H1 (cell line): ENCODE results near the gene SYNRG. TPM values are rescaled to one million over a fixed set of nuclear protein-coding genes. Genes with fewer than 3 reads are reported as not detected.

Source experiments
- CTCF ChIA-PET: fragments of 300-600 bp; sonication (Branson Sonifier 250); formaldehyde crosslinking; loops from one replicate; lab custom pipeline; 2021; ENCODE audit not compliant: partially characterized antibody; lab: Charles Lee
- POLR2A ChIA-PET: fragments of 300-600 bp; sonication (Branson Sonifier 250); formaldehyde crosslinking; loops from one replicate; lab custom pipeline; 2021; ENCODE audit warnings: inconsistent platforms; ENCODE audit not compliant: partially characterized antibody; lab: Charles Lee
- DNase-seq, 2 experiments: peaks; one replicate each; pipeline versions ENCODE4 v3.0.0 to v3.0.0-alpha.2; 2010 to 2022; ENCODE audit warnings: low spot score in 2 of 2, low read depth in 1 of 2, mixed read lengths in 1 of 2
- FAIRE-seq: peaks from 2 replicates; lab custom pipeline; 2011; peaks lifted over from hg19 to GRCh38; lab: Jason Lieb, UNC
- H2AFZ ChIP-seq: 2 replicates; pipeline ENCODE4 v1.8.1; 2012; ENCODE audit warnings: low read length, inconsistent platforms
- H2AK5ac ChIP-seq: 2 replicates; pipeline ENCODE4 v1.6.1; 2013; ENCODE audit warnings: low read depth, low read length
- H2BK120ac ChIP-seq: replicated peaks from 2 replicates; pipeline ENCODE3; 2013; ENCODE audit warnings: low read depth, low read length, inconsistent platforms
- H2BK12ac ChIP-seq: 2 replicates; pipeline ENCODE4 v1.6.1; 2013; ENCODE audit warnings: low read depth, low read length
- H2BK15ac ChIP-seq: 2 replicates; pipeline ENCODE4 v1.6.1; 2013; ENCODE audit warnings: low read length
- H2BK20ac ChIP-seq: 2 replicates; pipeline ENCODE4 v1.6.1; 2013; ENCODE audit warnings: low read length
- H2BK5ac ChIP-seq: 2 replicates; pipeline ENCODE4 v1.6.1; 2013; ENCODE audit warnings: low read depth, low read length
- H3K14ac ChIP-seq: 2 replicates; pipeline ENCODE4 v1.6.1; 2013; ENCODE audit warnings: inconsistent platforms; ENCODE audit not compliant: insufficient read length
- H3K18ac ChIP-seq: 2 replicates; pipeline ENCODE4 v1.6.1; 2013; ENCODE audit warnings: low read length; ENCODE audit errors: extremely low read depth
- H3K23ac ChIP-seq: 2 replicates; pipeline ENCODE4 v1.6.1; 2013; ENCODE audit warnings: inconsistent platforms; ENCODE audit not compliant: insufficient read length
- H3K23me2 ChIP-seq: 2 replicates; pipeline ENCODE4 v1.6.1; 2013; ENCODE audit warnings: low read depth, low read length
- H3K27ac ChIP-seq: 2 replicates; pipeline ENCODE4 v1.6.1; 2011; ENCODE audit warnings: low read depth, low read length, inconsistent platforms
- H3K27me3 ChIP-seq, 4 experiments: replicated peaks in 1 of 4; 1 replicate in 1 of 4; 2 replicates in 3 of 4; pipeline versions ENCODE4 v1.6.1 to v1.8.1; 2011 to 2013; ENCODE audit warnings: low read length in 3 of 4, mild to moderate bottlenecking in 3 of 4, inconsistent platforms in 2 of 4, mixed read lengths in 2 of 4, moderate library complexity in 1 of 4; ENCODE audit not compliant: control insufficient read depth in 3 of 4, insufficient read depth in 3 of 4; ENCODE audit errors: extremely low read depth in 1 of 4
- H3K36me3 ChIP-seq, 4 experiments: 2 replicates each; pipeline versions ENCODE4 v1.6.1 to v1.8.1; 2011 to 2013; ENCODE audit warnings: mild to moderate bottlenecking in 4 of 4, low read length in 3 of 4, moderate library complexity in 2 of 4, control low read depth in 1 of 4, inconsistent platforms in 1 of 4; ENCODE audit not compliant: insufficient read depth in 4 of 4, control insufficient read depth in 2 of 4
- H3K4ac ChIP-seq: replicated peaks from 2 replicates; pipeline ENCODE3; 2013; ENCODE audit warnings: low read length, low read depth, mixed read lengths, inconsistent platforms; ENCODE audit not compliant: insufficient read length
- H3K4me1 ChIP-seq, 4 experiments: replicated peaks in 1 of 4; 1 replicate in 1 of 4; 2 replicates in 3 of 4; pipeline versions ENCODE4 v1.6.1 to v1.8.1; 2011 to 2013; ENCODE audit warnings: low read length in 3 of 4, inconsistent platforms in 2 of 4, mixed read lengths in 1 of 4; ENCODE audit not compliant: insufficient read depth in 4 of 4, control insufficient read depth in 3 of 4
- H3K4me2 ChIP-seq, 2 experiments: 2 replicates each; pipeline versions ENCODE4 v1.6.1 to v1.8.1; 2011 to 2013; ENCODE audit warnings: low read depth in 2 of 2, low read length in 2 of 2, control low read depth in 1 of 2, inconsistent platforms in 1 of 2, mild to moderate bottlenecking in 1 of 2; ENCODE audit not compliant: insufficient read depth in 1 of 2
- H3K4me3 ChIP-seq, 4 experiments: fragments of 200-600, 300-600 bp in 1 of 4; sonication (generic), shearing (Covaris generic), sonication (Bioruptor Twin) in 1 of 4; 2 replicates each; pipeline versions ENCODE4 v1.5.1 to v1.8.1; 2011 to 2016; ENCODE audit warnings: low read length in 4 of 4, low read depth in 3 of 4, control low read depth in 2 of 4, inconsistent platforms in 2 of 4, mild to moderate bottlenecking in 2 of 4, mixed read lengths in 1 of 4, moderate library complexity in 1 of 4; ENCODE audit not compliant: insufficient read depth in 2 of 4; ENCODE audit errors: extremely low read depth in 1 of 4
- H3K56ac ChIP-seq: replicated peaks from 2 replicates; pipeline ENCODE3; 2013; ENCODE audit warnings: low read depth, mild to moderate bottlenecking, mixed read lengths, low read length, inconsistent platforms; ENCODE audit not compliant: insufficient read length
- H3K79me1 ChIP-seq: 2 replicates; pipeline ENCODE4 v1.6.1; 2013; ENCODE audit warnings: low read depth, low read length, control low read depth
- H3K79me2 ChIP-seq, 2 experiments: 2 replicates each; pipeline versions ENCODE4 v1.6.1 to v1.8.1; 2012 to 2013; ENCODE audit warnings: low read length in 2 of 2, mild to moderate bottlenecking in 2 of 2, inconsistent platforms in 1 of 2; ENCODE audit not compliant: insufficient read depth in 2 of 2, control insufficient read depth in 1 of 2
- H3K9ac ChIP-seq, 4 experiments: replicated peaks in 1 of 4; 1 replicate in 1 of 4; 2 replicates in 3 of 4; pipeline versions ENCODE4 v1.6.1 to v1.8.1; 2011 to 2013; ENCODE audit warnings: low read depth in 3 of 4, low read length in 3 of 4, control low read depth in 2 of 4, mild to moderate bottlenecking in 2 of 4, moderate library complexity in 2 of 4, inconsistent platforms in 1 of 4; ENCODE audit errors: extremely low read depth in 1 of 4
- H3K9me3 ChIP-seq, 2 experiments: 2 replicates each; pipeline versions ENCODE4 v1.6.1 to v1.8.1; 2012 to 2013; ENCODE audit warnings: mild to moderate bottlenecking in 2 of 2, moderate library complexity in 2 of 2, control low read depth in 1 of 2, inconsistent platforms in 1 of 2, low read depth in 1 of 2, low read length in 1 of 2, mixed read lengths in 1 of 2; ENCODE audit not compliant: insufficient read depth in 2 of 2
- H4K20me1 ChIP-seq, 2 experiments: replicated peaks in 1 of 2; 2 replicates each; pipeline versions ENCODE3 to v1.8.1; 2011 to 2013; ENCODE audit warnings: inconsistent platforms in 2 of 2, low read length in 2 of 2, mild to moderate bottlenecking in 1 of 2; ENCODE audit not compliant: insufficient read depth in 2 of 2, control insufficient read depth in 1 of 2
- H4K5ac ChIP-seq: 2 replicates; pipeline ENCODE4 v1.6.1; 2013; ENCODE audit warnings: low read length, low read depth, mixed read lengths, inconsistent platforms; ENCODE audit not compliant: insufficient read length
- H4K8ac ChIP-seq: 2 replicates; pipeline ENCODE4 v1.8.0; 2013; ENCODE audit warnings: mild to moderate bottlenecking, moderate library complexity, low read length, inconsistent platforms; ENCODE audit not compliant: insufficient read depth; ENCODE audit errors: extremely low read depth
- H4K91ac ChIP-seq: replicated peaks from 2 replicates; pipeline ENCODE3; 2013; ENCODE audit warnings: low read length, mixed read lengths, inconsistent platforms; ENCODE audit not compliant: insufficient read length
- GTF2F1 ChIP-seq: IDR thresholded peaks from 2 replicates; pipeline ENCODE4 v1.6.1; 2012; ENCODE audit warnings: low read depth, low read length, improper control_type of control experiment, borderline replicate concordance
- WGBS, 2 experiments: shearing (Covaris generic) in 1 of 2; methylation state at CpG; one replicate each; pipeline versions ENCODE4 v1.1.6 to v1.1.7; 2013 to 2015; ENCODE audit warnings: low lambda C conversion rate in 2 of 2, mixed read lengths in 2 of 2, inconsistent platforms in 1 of 2, low coverage in 1 of 2, missing lambda C conversion rate in 1 of 2; ENCODE audit not compliant: insufficient replicate concordance in 2 of 2, insufficient coverage in 1 of 2, insufficient read length in 1 of 2; ENCODE audit errors: extremely low coverage in 1 of 2, missing lambda C conversion rate in 1 of 2; 5-methylcytosine and 5-hydroxymethylcytosine counted together
- polyA plus RNA-seq, 7 experiments: library from polyadenylated mRNA; depleted of rRNA in 3 of 7; stranded (reverse) in 5 of 7; unstranded in 2 of 7; fragments of >200 nt in 5 of 7; fragments of 200-250 nt in 2 of 7; gene quantifications; 1 replicate in 5 of 7; 2 replicates in 1 of 7; 4 replicates in 1 of 7; pipeline versions ENCODE4 v1.2.1 to v1.2.3, GENCODE V29; 2011 to 2013; ENCODE audit warnings: missing spikeins in 2 of 7, mixed read lengths in 2 of 7
- total RNA-seq: library from RNA; stranded (reverse); fragmentation: NEBNext Ultra II Directional; extraction: Animal tissue kit (Norgen Biotek cat#: 25700); gene quantifications from 2 replicates; pipeline ENCODE4 v1.2.1, GENCODE V29; 2021

SYNRG gene
- total and polyA plus RNA-seq, 2 of the 8 experiments (the other 6 are each of a cell fraction or from before 2014, with no cell fraction given) = 7.7 to 31.7 TPM

DNA sequence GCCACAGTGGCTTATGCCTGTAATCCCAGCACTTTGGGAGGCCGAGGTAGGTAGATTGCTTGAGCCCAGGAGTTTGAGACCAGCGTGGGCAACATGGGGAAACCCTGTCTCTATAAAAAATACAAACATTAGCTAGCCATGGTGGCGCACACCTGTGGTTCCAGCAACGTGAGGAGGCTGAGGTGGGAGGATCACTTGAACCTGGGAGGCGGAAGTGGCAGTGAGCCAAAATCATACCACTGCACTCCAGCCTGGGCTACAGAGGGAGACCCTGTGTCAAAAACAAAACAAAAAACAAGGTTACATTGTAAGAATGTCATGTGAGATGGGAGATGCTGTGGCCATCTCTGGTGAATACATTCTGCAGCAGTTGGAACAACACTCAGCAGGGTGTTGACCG is 106.1 kb downstream of the SYNRG start:
- H3K79me1 ChIP-seq = peaks cover 13% of the 10 kb centered on the region
- no peak overlapping the region for H3K23ac ChIP-seq
- no peak overlapping the region for H2AK5ac ChIP-seq
- no peak overlapping the region for H4K91ac ChIP-seq
- no peak overlapping the region for H4K8ac ChIP-seq
- H3K4me3 ChIP-seq = no peak overlapping the region
- no peak overlapping the region for H3K14ac ChIP-seq
- H3K18ac ChIP-seq = no peak overlapping the region
- H2BK20ac ChIP-seq = no peak overlapping the region
- no peak overlapping the region for H4K5ac ChIP-seq
- H3K4me1 ChIP-seq = peaks cover 0 to 3% (median 1%) of the 10 kb centered on the region in 4 experiments; a peak in 3 of 7 replicates
- H2BK15ac ChIP-seq = no peak overlapping the region
- DNase-seq (no peak), FAIRE-seq (no peak)
- POLR2A ChIA-PET = no interaction called here
- H3K9me3 ChIP-seq = no peaks in the 10 kb centered on the region
- no peaks in the 10 kb centered on the region for H3K36me3 ChIP-seq
- CTCF ChIA-PET = interaction anchor here (0.6 to 1.5 kb wide), 5 partner anchors 11 to 1704 kb away, joined by 3 to 5 read pairs (median 3); no protein-coding TSS in a partner anchor
- H2AFZ ChIP-seq = no peak overlapping the region
- H3K4ac ChIP-seq = no peak overlapping the region
- H3K79me2 ChIP-seq = peaks cover 0 to 56% of the 10 kb centered on the region in 2 experiments; a peak in 3 of 4 replicates
- no peak overlapping the region for H3K56ac ChIP-seq
- no peaks in the 10 kb centered on the region for H3K27me3 ChIP-seq
- H2BK5ac ChIP-seq = no peak overlapping the region
- H3K4me2 ChIP-seq = no peak overlapping the region
- H3K23me2 ChIP-seq = no peaks in the 10 kb centered on the region
- H3K27ac ChIP-seq = no peak overlapping the region
- H4K20me1 ChIP-seq = peaks cover 3 to 7% of the 10 kb centered on the region in 2 experiments
- H2BK120ac ChIP-seq = no peak overlapping the region
- TF ChIP-seq GTF2F1 = no peak
- TF ChIP-seq, all 59 proteins: peak for 0
- Histone ChIP-seq H2BK12ac (no peak overlapping the region), H3K9ac (no peak overlapping the region)
- 96% methylated on average over 6 of the region's 6 CpGs; no CpG with 5 or more reads in 1 of the 2 experiments for WGBS, 2 experiments
